GM13977 (cell line): ENCODE data around the gene DNAJC13.

Source experiments
- DNase-seq: peaks from one replicate; pipeline ENCODE4 v3.0.0; 2012; ENCODE audit warnings: low spot score
- in situ Hi-C: fragments of 300-500 bp; cut with MboI; formaldehyde crosslinking; loops from one replicate; pipeline ENCODE4 v1.12.0; 2022; ENCODE audit warnings: low sequenced_read_pairs, low pct_unique_long_range_greater_than_20kb, mixed read lengths, inconsistent platforms; ENCODE audit not compliant: unreplicated experiment
- TF ChIP-seq, protein P1 (sequence below): IDR thresholded peaks from 2 replicates; pipeline ENCODE4 v1.5.1; 2012; ENCODE audit warnings: mild to moderate bottlenecking, control low read depth; ENCODE audit not compliant: insufficient read depth; ENCODE audit errors: extremely low read depth, missing control alignments

Gene DNAJC13

DNA sequence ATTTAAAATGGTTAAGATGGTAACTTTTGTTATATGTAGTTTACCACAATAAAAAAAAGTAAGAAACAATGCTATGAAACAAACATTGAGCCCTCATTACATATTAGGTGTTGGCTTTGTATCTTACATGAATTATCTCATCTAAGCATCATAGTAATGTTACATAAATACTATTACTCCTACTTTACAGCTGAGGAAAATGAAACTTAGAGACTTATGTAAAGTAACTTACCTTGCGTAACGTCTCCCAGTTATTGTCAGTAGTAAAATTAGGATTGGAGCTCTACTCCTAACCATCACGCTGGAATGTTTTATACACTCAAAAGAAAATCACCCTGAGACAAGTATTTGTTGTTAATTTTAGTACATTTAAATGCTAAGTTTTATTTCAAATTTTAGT lies 42.2 kb downstream of the DNAJC13 start:
- TF ChIP-seq, protein P1, sequence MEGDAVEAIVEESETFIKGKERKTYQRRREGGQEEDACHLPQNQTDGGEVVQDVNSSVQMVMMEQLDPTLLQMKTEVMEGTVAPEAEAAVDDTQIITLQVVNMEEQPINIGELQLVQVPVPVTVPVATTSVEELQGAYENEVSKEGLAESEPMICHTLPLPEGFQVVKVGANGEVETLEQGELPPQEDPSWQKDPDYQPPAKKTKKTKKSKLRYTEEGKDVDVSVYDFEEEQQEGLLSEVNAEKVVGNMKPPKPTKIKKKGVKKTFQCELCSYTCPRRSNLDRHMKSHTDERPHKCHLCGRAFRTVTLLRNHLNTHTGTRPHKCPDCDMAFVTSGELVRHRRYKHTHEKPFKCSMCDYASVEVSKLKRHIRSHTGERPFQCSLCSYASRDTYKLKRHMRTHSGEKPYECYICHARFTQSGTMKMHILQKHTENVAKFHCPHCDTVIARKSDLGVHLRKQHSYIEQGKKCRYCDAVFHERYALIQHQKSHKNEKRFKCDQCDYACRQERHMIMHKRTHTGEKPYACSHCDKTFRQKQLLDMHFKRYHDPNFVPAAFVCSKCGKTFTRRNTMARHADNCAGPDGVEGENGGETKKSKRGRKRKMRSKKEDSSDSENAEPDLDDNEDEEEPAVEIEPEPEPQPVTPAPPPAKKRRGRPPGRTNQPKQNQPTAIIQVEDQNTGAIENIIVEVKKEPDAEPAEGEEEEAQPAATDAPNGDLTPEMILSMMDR: no peak
- DNase-seq: no peak
- in situ Hi-C loops: no loop called here

DNA sequence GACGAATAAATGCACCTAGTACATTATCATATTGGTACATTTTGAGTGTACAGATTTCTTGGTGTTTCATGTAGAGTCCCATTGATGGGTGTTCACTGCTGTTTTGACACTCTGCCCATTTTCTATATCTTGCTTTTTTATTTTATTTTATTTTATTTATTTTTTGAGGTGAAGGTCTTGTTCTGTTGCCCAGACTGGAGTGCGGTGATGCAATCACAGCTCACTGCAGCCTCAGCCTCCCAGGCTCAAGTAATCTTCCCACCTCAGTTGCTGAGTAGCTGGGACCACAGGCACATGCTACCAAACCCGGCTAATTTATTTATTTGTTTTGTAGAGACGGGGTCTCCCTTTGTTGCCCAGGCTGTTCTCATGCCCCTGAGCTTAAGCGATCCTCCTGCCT lies 44.2 kb downstream of the DNAJC13 start:
- no peak for DNase-seq
- TF ChIP-seq, protein P1: no peak
- in situ Hi-C loops: no loop called here

DNA sequence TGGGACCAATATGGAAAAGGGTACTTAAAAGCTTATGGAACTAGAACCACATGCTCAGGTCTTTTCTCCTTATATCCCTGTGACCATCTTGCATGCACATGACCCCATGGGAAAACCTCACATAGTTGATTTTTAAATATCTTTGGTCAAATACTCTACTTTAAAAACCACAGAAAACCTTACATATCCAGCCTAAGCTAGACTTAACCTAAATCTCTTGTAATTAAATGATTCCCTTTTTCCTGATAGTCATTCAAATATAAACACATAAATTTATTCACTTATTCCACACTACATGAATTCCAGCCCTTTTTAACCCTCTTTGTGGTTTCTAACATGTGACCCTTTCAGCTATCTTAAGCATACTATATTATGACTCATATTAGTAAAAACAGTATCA lies 46.8 kb downstream of the DNAJC13 start:
- in situ Hi-C loops: no loop called here
- TF ChIP-seq, protein P1: no peak
- DNase-seq: no peak

DNA sequence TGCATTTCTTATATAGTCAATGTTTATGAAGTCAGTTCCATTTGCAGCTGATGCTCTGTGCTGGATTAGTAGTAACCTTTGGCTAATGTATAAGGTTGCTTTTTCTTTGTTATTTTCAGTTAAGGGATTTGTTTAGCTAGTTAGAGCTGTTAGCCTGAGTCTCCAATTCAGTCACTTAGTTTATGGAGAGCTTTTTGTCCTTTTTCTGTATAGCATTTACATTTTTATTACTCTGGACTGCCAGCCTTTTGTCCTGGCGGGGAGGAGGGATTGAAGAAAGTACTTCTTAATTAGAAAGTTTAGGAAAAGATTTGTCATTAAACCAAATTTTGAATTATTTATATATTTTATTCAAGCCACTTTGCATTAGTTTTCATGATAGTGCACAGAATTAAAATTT lies 52.0 kb downstream of the DNAJC13 start:
- in situ Hi-C loops: no loop called here
- TF ChIP-seq, protein P1: no peak
- no peak for DNase-seq

DNA sequence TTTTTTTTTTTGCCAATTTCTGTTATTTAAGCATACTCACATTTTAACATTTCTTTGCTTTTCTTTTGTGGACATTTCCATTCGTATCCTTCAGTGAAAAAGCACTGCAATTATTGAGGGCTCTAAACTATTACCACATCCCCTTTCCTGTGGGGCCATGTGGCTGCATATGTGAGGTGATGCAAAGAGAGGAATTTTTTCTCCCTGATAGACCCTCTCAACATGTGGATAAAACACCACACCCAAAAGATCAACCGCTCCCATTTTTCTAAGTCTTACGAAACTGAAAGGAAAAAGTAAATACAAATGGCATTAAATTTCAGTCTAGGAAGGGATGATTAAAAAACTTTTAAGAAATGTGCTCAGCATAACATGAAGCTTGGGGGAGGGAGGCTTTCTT lies 68.8 kb downstream of the DNAJC13 start:
- TF ChIP-seq, protein P1: no peak
- in situ Hi-C loops: no loop called here
- DNase-seq: no peak

DNA sequence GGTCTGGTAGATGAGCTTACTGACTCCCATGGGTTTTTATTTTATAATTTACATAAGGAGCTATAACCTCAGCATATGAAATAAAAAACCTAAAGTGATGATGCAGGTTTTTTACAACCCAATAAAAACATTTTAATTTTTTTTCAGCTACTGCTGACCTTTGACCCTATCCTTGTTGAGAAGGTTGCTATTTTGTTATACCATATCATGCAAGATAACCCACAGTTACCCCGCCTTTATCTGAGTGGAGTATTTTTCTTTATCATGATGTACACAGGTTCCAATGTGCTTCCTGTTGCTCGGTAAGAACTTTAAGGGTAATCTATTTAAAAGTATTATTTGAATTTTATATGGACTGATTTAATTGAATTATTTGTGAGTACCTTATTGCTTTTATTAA lies 70.8 kb downstream of the DNAJC13 start:
- TF ChIP-seq, protein P1: no peak
- in situ Hi-C loops: no loop called here
- no peak for DNase-seq

DNA sequence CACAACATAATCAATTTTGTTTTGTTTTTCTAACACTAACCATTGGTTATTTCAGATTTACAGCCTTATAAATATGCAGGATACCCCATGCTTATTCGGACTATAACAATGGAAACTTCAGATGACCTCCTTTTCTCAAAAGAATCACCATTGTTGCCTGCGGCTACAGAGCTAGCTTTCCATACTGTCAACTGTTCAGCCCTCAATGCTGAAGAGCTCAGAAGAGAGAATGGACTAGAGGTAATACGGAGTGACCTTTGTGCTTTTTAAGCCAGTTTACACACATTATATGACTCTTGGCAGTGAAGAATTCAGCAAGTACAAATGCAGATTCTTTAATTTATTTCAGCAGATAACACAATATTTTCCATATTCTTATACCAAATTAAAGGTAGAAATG lies 81.8 kb downstream of the DNAJC13 start:
- no peak for DNase-seq
- TF ChIP-seq, protein P1: no peak
- in situ Hi-C loops: no loop called here
